ENCODE results near the gene PIR. TPM values are rescaled to one million over a fixed set of nuclear protein-coding genes. Genes with fewer than 3 reads are reported as not detected.

Gene PIR
- total RNA-seq, 1 experiment from 2014 or later, result 29.7 TPM

DNA sequence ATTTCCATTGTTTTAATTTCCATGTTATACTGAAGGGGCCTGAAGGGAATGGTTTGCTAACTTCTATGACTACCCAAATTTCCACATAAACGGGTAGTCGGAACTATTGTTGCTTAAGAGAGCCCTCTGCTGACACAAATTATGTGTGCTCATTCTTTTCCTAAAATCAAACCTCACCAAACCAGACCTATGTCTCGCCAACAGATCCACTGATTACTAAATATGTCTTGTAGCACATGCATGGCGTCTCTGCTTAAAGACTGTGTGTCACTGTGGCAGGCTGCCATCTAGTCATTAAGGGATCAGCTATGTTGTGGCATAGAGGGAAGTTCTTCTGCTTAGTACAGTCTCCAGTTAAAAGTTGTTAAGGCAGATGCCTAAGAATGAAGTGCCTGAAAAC is 25.1 kb downstream of the PIR start:
- no peak overlapping the region for H4K5ac ChIP-seq (ENCODE audit: insufficient read length, low read depth, low read length)
- no peak overlapping the region for H3K4ac ChIP-seq (ENCODE audit: low read depth, low read length)
- TF ChIP-seq, protein P1, sequence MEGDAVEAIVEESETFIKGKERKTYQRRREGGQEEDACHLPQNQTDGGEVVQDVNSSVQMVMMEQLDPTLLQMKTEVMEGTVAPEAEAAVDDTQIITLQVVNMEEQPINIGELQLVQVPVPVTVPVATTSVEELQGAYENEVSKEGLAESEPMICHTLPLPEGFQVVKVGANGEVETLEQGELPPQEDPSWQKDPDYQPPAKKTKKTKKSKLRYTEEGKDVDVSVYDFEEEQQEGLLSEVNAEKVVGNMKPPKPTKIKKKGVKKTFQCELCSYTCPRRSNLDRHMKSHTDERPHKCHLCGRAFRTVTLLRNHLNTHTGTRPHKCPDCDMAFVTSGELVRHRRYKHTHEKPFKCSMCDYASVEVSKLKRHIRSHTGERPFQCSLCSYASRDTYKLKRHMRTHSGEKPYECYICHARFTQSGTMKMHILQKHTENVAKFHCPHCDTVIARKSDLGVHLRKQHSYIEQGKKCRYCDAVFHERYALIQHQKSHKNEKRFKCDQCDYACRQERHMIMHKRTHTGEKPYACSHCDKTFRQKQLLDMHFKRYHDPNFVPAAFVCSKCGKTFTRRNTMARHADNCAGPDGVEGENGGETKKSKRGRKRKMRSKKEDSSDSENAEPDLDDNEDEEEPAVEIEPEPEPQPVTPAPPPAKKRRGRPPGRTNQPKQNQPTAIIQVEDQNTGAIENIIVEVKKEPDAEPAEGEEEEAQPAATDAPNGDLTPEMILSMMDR (conservative IDR thresholded peaks at IDR 0.05), result peak; percentile 63
- H4K20me1 ChIP-seq (ENCODE audit: control insufficient read depth, insufficient read depth, insufficient read length), result no peaks in the 10 kb centered on the region
- no peaks in the 10 kb centered on the region for H3K79me2 ChIP-seq (ENCODE audit: insufficient read depth, low read length)
- H3K27me3 ChIP-seq (ENCODE audit: insufficient read depth, low read length), result no peaks in the 10 kb centered on the region
- Mint-ChIP-seq H3K9me3 (no peaks in the 10 kb centered on the region), H3K27me3 (ENCODE audit: low read depth) (no peaks in the 10 kb centered on the region), H3K4me1 (peaks cover 23 to 40% of the 10 kb centered on the region in 2 experiments), H3K36me3 (ENCODE audit: insufficient read depth in 1 of 3, low read depth in 3 of 3) (no peaks in the 10 kb centered on the region; a peak in 2 of 7 replicates), H3K4me3 (no peak overlapping the region), H3K27ac (peak overlapping the region in 1 of 3 experiments; percentile 34; a peak in 1 of 7 replicates)
- H2BK120ac ChIP-seq (ENCODE audit: low read depth, low read length, poor library complexity, severe bottlenecking), result no peak overlapping the region
- H3K79me1 ChIP-seq (ENCODE audit: insufficient read depth, low read depth, low read length, poor library complexity, severe bottlenecking), result no peaks in the 10 kb centered on the region
- H3T11ph ChIP-seq (ENCODE audit: low read length), result no peak overlapping the region
- no peak overlapping the region for H3K9ac ChIP-seq (ENCODE audit: extremely low read depth, insufficient read length, low read length)
- H3K27ac ChIP-seq (ENCODE audit: insufficient read length, low read depth, low read length), result no peak overlapping the region
- no peak overlapping the region for H4K8ac ChIP-seq (replicated peaks; ENCODE audit: insufficient read length, low read depth, low read length)
- H2AK5ac ChIP-seq (ENCODE audit: insufficient read length, low read length), result no peak overlapping the region
- no peak overlapping the region for H2BK12ac ChIP-seq (ENCODE audit: insufficient read length, low read depth, low read length)
- no peak overlapping the region for H2BK15ac ChIP-seq (ENCODE audit: low read depth, low read length)
- no peaks in the 10 kb centered on the region for H3K23me2 ChIP-seq (ENCODE audit: insufficient read length, low read depth, low read length, poor library complexity, severe bottlenecking)
- no peaks in the 10 kb centered on the region for H3K9me3 ChIP-seq (ENCODE audit: control insufficient read depth, low read depth, low read length)
- DNase-seq, result no peak
- H3K23ac ChIP-seq (ENCODE audit: insufficient read length, low read depth, low read length), result no peak overlapping the region
- H3K4me1 ChIP-seq (ENCODE audit: insufficient read depth, low read length), result no peaks in the 10 kb centered on the region; the same call in 1 of the 2 replicates
- H2BK5ac ChIP-seq (ENCODE audit: insufficient read length, low read length), result no peak overlapping the region
- no peak overlapping the region for H3K18ac ChIP-seq (ENCODE audit: insufficient read length, low read depth, low read length)
- H2AFZ ChIP-seq (ENCODE audit: low read length), result no peak overlapping the region
- no peak overlapping the region for H3K14ac ChIP-seq (ENCODE audit: insufficient read depth, low read length)
- no peak overlapping the region for H4K91ac ChIP-seq (ENCODE audit: insufficient read length, low read depth, low read length)
- H2BK20ac ChIP-seq (ENCODE audit: low read depth, low read length, poor library complexity, severe bottlenecking), result no peak overlapping the region
- no peak overlapping the region for H3K56ac ChIP-seq (ENCODE audit: insufficient read length, low read depth, low read length)
- H3K4me2 ChIP-seq (ENCODE audit: insufficient read depth, insufficient read length, low read length), result no peak overlapping the region
- no CpG with 5 or more reads among the region's 4 CpGs for WGBS (ENCODE audit: extremely low coverage, insufficient read length, low lambda C conversion rate)

Data from H9 (cell line).